Activated CD4-positive, alpha-beta T cell treated with anti-CD3 and anti-CD28 coated beads, Interleukin-2, amount 50 U/mL, for 4 hours (primary cell): ENCODE results near the gene PEX1.
"Not testable (repeated sequence)": the region's sequence is repeated elsewhere in the genome, so short reads cannot be mapped to it uniquely, and the experiment has no call there.

ENCODE experiments used
- DNase-seq, 2 experiments: peaks; one replicate each; pipeline ENCODE4 v3.0.0-alpha.2; 2020

Gene PEX1

DNA sequence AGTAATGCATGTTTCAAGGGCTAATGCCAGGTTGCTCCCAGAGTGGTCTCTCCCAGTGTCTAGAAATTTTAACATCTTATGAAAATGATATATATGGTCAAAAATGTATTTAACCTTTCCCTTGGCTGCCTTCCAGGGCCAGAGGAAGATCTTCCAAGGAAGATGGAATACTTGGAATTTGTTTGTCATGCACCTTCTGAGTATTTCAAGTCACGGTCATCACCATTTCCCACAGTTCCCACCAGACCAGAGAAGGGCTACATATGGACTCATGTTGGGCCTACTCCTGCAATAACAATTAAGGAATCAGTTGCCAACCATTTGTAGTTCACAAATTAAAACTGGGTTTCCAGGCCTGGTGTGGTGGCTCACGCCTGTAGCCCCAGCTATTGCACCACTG, 72.1 kb downstream of the PEX1 start:
- no peak for DNase-seq

DNA sequence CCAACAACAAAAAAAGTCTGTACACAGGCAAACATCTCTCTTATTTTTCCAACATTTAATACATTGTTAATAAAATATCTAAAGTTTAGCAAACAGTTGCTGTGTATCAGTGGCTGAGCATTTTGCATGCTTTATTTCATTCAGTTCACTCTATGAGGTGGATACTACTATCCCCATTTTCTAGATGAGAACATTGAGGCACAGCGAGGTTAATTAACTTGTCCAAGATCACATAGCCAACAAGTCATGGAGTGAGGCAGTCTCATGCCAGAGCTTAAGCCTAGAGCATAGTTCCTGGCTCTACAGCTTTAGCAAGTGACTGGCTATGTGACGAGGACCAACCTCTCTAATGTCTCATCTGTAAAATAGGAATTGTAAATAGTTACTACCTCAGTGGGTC, 76.7 kb downstream of the PEX1 start:
- no peak for DNase-seq

DNA sequence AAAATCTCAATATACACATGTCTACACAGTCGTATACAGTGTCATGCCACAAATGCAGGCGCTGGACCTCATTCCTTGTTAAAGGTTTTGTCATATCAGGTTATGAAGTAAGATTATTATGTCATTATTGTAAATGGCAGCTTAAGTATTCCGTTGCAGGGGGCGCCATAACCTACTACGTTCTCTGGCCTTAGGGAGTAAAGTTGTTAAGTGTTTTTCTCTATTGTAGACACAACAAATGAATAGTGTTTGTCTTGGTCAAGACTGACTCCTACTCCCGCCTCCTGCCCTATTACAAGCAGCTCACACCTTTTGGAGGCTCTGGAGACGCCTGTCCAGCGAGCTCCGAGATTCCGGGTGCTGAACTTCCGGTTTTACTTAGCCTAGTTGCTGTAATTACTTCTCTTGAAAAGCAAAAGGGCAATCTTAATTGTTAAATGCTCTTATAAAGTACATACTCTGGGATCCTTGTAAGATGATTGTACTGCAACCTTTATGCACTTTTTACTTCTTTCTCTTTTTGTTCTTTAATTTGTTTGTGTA, 80.0 kb downstream of the PEX1 start:
- DNase-seq, result peak; percentile 53 to 58

DNA sequence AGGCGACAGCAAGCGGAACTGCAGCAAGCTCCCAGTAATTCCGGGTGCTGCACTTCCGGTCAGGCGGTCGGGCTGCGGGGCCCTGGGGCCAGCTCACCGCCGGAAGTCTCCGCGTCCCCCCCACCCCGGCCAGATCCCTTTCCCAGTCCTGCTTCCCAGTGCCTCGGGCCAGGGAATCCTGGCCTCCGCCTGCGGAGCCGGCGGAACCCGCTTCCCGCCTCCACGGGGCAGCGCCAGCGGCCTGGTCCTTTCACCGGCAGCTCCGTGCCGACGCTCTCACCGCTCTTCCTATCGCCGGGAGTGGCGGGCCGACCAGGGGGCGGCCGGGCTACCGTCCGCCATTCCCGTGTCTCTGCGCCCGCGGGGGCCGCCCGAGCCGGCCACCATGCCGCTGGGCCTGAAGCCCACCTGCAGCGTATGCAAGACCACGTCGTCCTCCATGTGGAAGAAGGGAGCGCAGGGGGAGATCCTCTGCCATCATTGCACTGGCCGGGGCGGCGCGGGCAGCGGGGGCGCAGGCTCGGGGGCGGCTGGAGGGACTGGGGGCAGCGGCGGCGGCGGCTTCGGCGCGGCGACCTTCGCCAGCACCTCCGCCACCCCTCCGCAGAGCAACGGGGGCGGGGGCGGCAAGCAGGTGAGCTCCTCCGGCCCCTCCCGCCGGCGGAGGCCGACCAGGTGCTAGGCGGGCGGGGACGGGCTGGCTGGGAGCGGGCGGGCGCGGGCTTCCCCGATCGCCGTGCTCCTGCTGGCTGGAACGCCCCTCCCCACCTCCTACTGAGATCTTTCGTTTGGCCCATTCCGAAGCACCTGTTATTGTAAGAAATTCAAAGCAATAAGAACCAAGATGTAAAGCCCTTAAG, 80.7 kb downstream of the PEX1 start, which contains the start of gene GATAD1:
GATAD1 (plus strand) TSS at position 138 of the 860 bp plus-strand sequence; CDS start at position 386, 248 bp downstream.
- DNase-seq, result peak; percentile 67 to 68

DNA sequence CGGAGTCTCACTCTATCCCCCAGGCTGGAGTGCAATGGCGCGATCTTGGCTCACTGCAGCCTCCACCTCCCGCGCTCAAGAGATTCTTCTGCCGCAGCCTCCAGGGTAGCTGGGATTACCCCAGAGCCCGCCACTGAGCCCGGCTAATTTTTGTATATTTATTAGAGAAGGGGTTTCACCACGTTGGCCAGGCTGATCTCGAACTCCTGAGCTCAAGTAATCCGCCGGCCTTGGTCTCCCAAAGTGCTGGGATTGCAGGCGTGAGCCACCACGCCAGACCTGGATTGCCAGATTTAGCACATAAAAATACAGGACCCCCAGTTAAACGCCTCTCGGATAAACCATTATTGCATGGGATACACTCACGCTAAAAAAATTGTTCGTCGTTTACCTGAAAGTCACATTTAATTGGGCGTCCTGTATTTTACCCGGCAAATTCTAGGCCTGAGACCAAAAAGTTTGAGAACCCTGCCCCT, 81.4 kb downstream of the PEX1 start:
- DNase-seq, result no peak

DNA sequence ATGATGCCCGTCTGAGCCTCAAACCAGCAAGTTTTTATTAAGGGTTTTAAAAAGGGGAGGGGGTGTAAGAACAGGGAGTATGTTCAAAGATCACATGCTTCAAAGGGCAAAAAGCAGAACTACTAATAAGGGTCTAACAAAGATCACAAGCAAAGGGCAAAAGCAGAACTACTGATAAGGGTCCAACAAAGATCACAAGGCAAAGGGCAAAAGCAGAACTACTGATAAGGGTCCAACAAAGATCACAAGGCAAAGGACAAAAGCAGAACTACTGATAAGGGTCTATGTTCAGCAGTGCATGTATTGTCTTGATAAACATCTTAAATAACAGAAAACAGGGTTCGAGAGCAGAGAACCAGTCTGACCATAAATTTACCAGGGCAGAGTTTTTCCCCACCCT, 85.6 kb downstream of the PEX1 start:
- DNase-seq, result not testable (repeated sequence)

DNA sequence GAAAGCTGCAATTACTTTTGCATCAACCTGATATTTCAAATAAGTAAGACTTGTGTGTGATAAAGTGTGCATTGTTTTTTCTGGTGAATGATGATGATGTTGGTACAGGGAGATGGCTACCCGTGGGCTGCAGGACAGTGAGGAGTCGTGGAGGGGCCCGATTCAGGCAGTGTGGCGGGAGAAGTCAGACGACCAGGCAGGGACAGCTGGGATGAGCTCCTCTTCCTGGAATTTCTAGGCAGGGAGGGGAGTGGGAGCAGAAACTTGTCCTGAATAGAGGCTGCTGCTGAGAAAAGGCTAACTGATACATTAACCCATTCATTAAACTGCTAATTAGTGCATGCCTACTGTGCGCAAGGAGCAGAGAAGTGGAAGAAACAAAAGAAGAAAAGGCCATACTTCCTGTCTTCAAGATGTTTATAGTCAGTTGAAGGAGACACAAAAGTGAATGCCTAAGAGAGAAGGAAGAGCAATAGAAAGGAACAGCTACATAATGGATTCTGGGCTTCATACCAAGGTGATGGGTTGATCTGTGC, 90.3 kb downstream of the PEX1 start:
- no peak for DNase-seq
